CD8-positive, alpha-beta memory T cell (primary cell): ENCODE results near the gene FBXO47. TPM values are rescaled to one million over a fixed set of nuclear protein-coding genes. Genes with fewer than 3 reads are reported as not detected.
"Not testable (repeated sequence)": the region's sequence is repeated elsewhere in the genome, so short reads cannot be mapped to it uniquely, and the experiment has no call there.

Experiments
- CTCF ChIA-PET: fragments of 350-600 bp; sonication (Branson Sonifier 250); formaldehyde crosslinking; loops from one replicate; lab custom pipeline; 2021; ENCODE audit warnings: antibody characterized with exemption; lab: Charles Lee
- POLR2A ChIA-PET: fragments of 350-600 bp; sonication (Branson Sonifier 250); formaldehyde crosslinking; loops from one replicate; lab custom pipeline; 2021; ENCODE audit warnings: antibody characterized with exemption; lab: Charles Lee
- DNase-seq, 5 donors: peaks; one replicate each; pipeline versions ENCODE4 v3.0.0 to v3.0.0-alpha.2; 2020 to 2022; ENCODE audit warnings: mixed read lengths in 1 of 5
- H3K27ac ChIP-seq: one replicate; pipeline ENCODE4 v1.7.0; 2013; ENCODE audit warnings: low read depth, mild to moderate bottlenecking, low read length, moderate library complexity
- H3K27me3 ChIP-seq: 2 replicates; pipeline ENCODE4 v1.7.0; 2013; ENCODE audit warnings: low read length, mild to moderate bottlenecking; ENCODE audit not compliant: insufficient read depth, poor library complexity, severe bottlenecking
- H3K36me3 ChIP-seq: 2 replicates; pipeline ENCODE4 v1.7.0; 2013; ENCODE audit warnings: mild to moderate bottlenecking, low read length, moderate library complexity; ENCODE audit not compliant: insufficient read depth
- H3K4me1 ChIP-seq: 2 replicates; pipeline ENCODE4 v1.7.0; 2013; ENCODE audit warnings: mild to moderate bottlenecking, low read length, moderate library complexity; ENCODE audit not compliant: insufficient read depth
- H3K4me3 ChIP-seq: 2 replicates; pipeline ENCODE4 v1.7.0; 2013; ENCODE audit warnings: mild to moderate bottlenecking, low read length
- H3K9me3 ChIP-seq: 2 replicates; pipeline ENCODE4 v1.7.0; 2013; ENCODE audit warnings: mild to moderate bottlenecking, low read length
- H3K27ac Mint-ChIP-seq, 8 donors: one replicate each; pipeline ENCODE4 v1.8.0; 2020 to 2021; ENCODE audit warnings: mixed read lengths in 8 of 8, mild to moderate bottlenecking in 6 of 8, inconsistent platforms in 3 of 8, moderate library complexity in 3 of 8
- H3K27me3 Mint-ChIP-seq, 2 donors: one replicate each; pipeline ENCODE4 v1.8.0; 2020 to 2021; ENCODE audit warnings: mixed read lengths in 2 of 2, mild to moderate bottlenecking in 1 of 2, moderate library complexity in 1 of 2
- H3K36me3 Mint-ChIP-seq, 3 donors: one replicate each; pipeline ENCODE4 v1.8.0; 2020 to 2021; ENCODE audit warnings: mixed read lengths in 3 of 3, inconsistent platforms in 1 of 3, mild to moderate bottlenecking in 1 of 3
- H3K4me1 Mint-ChIP-seq, 3 donors: one replicate each; pipeline ENCODE4 v1.8.0; 2020 to 2021; ENCODE audit warnings: mixed read lengths in 3 of 3, inconsistent platforms in 1 of 3, mild to moderate bottlenecking in 1 of 3
- H3K4me3 Mint-ChIP-seq, 7 donors: one replicate each; pipeline ENCODE4 v1.8.0; 2020 to 2021; ENCODE audit warnings: mixed read lengths in 7 of 7, mild to moderate bottlenecking in 6 of 7, moderate library complexity in 4 of 7, inconsistent platforms in 2 of 7
- H3K9me3 Mint-ChIP-seq, 5 donors: one replicate each; pipeline ENCODE4 v1.8.0; 2020 to 2022; ENCODE audit warnings: mixed read lengths in 5 of 5, mild to moderate bottlenecking in 3 of 5, moderate library complexity in 2 of 5, inconsistent platforms in 1 of 5
- polyA plus RNA-seq: library from polyadenylated mRNA; unstranded; fragments of 300-500 nt; fragmentation: Illumina TruSeq; gene quantifications from one replicate; pipeline ENCODE4 v1.2.3, GENCODE V29; 2021
- total RNA-seq, 2 experiments: library from RNA; stranded (reverse); gene quantifications; one replicate each; pipeline ENCODE4 v1.2.3, GENCODE V29; 2021

Gene FBXO47
- total and polyA plus RNA-seq, 3 experiments from 2014 or later: not detected

- peaks cover 6 to 83% (median 11%) of the 10 kb centered on the region in 3 donors for H3K36me3 Mint-ChIP-seq
- H3K4me3 Mint-ChIP-seq: no peak overlapping the region
- CTCF ChIA-PET: interaction anchor here (0.7 to 1.3 kb wide), 2 partner anchors 17 to 32 kb away, joined by 3 to 5 read pairs; no protein-coding TSS in a partner anchor
- peaks cover 53% of the 10 kb centered on the region for H3K36me3 ChIP-seq
- peak in 1 of 5 donors; percentile 46 for DNase-seq
- H3K27ac Mint-ChIP-seq: peak overlapping the region in 4 of 8 donors; percentile 35 to 76 (median 66)
- no peaks in the 10 kb centered on the region for H3K27me3 ChIP-seq
- H3K9me3 Mint-ChIP-seq: no peaks in the 10 kb centered on the region
- peaks cover 17 to 37% (median 23%) of the 10 kb centered on the region in 3 donors for H3K4me1 Mint-ChIP-seq
- H3K27ac ChIP-seq: no peak overlapping the region
- H3K4me1 ChIP-seq: no peaks in the 10 kb centered on the region
- no peak overlapping the region for H3K4me3 ChIP-seq
- peaks cover 0 to 2% of the 10 kb centered on the region in 2 donors for H3K27me3 Mint-ChIP-seq
- POLR2A ChIA-PET: no interaction called here
- no peaks in the 10 kb centered on the region for H3K9me3 ChIP-seq
Measured at GRCh38 chr17:38918129-38918913, 48.9 kb downstream of the FBXO47 start.

- Histone ChIP-seq H3K36me3 (peaks cover 63% of the 10 kb centered on the region), H3K27me3 (no peaks in the 10 kb centered on the region), H3K4me1 (no peaks in the 10 kb centered on the region), H3K4me3 (no peak overlapping the region), H3K27ac (no peak overlapping the region), H3K9me3 (no peaks in the 10 kb centered on the region)
- Mint-ChIP-seq H3K9me3 (no peaks in the 10 kb centered on the region), H3K4me3 (no peak overlapping the region), H3K4me1 (peaks cover 23 to 46% (median 27%) of the 10 kb centered on the region in 3 donors), H3K27me3 (peaks cover 0 to 2% of the 10 kb centered on the region in 2 donors), H3K27ac (peak overlapping the region in 7 of 8 donors; percentile 15 to 86 (median 48)), H3K36me3 (peaks cover 6 to 93% (median 11%) of the 10 kb centered on the region in 3 donors)
- ChIA-PET CTCF (interaction anchor here (1.0 kb wide), 2 partner anchors 8 to 237 kb away, joined by 3 read pairs; partner anchors contain the start of gene LASP1NB), POLR2A (interaction anchor here (1.0 kb wide), 1 partner anchor 19 kb away, joined by 3 read pairs; no protein-coding TSS in a partner anchor)
- DNase-seq: no peak
Measured at GRCh38 chr17:38917259-38917658, 49.9 kb downstream of the FBXO47 start.

GRCh38 chr17:38916771-38917170 lies 50.4 kb downstream of the FBXO47 start:
- H3K27ac ChIP-seq: no peak overlapping the region
- H3K4me1 ChIP-seq: no peaks in the 10 kb centered on the region
- Mint-ChIP-seq H3K36me3 (peaks cover 6 to 93% (median 11%) of the 10 kb centered on the region in 3 donors), H3K27ac (peak overlapping the region in 7 of 8 donors; percentile 15 to 86 (median 48)), H3K9me3 (no peaks in the 10 kb centered on the region), H3K4me1 (peaks cover 19 to 45% (median 27%) of the 10 kb centered on the region in 3 donors), H3K27me3 (peaks cover 0 to 2% of the 10 kb centered on the region in 2 donors), H3K4me3 (no peak overlapping the region)
- no peak for DNase-seq
- H3K9me3 ChIP-seq: no peaks in the 10 kb centered on the region
- CTCF ChIA-PET: interaction anchor here (1.0 kb wide), 2 partner anchors 9 to 237 kb away, joined by 3 read pairs; partner anchors contain the start of gene LASP1NB
- H3K27me3 ChIP-seq: no peaks in the 10 kb centered on the region
- no peak overlapping the region for H3K4me3 ChIP-seq
- H3K36me3 ChIP-seq: peaks cover 63% of the 10 kb centered on the region
- POLR2A ChIA-PET: interaction anchor here (1.0 kb wide), 1 partner anchor 18 kb away, joined by 3 read pairs; no protein-coding TSS in a partner anchor

GRCh38 chr17:38915639-38915995 lies 51.6 kb downstream of the FBXO47 start:
- no peaks in the 10 kb centered on the region for H3K4me1 ChIP-seq
- peaks cover 16 to 48% (median 21%) of the 10 kb centered on the region in 3 donors for H3K4me1 Mint-ChIP-seq
- ChIA-PET CTCF (interaction anchor here (3.7 kb wide), 1 partner anchor 8 kb away, joined by 14 read pairs; the partner anchor contains the start of gene LASP1NB), POLR2A (interaction anchor here (1.3 kb wide), 1 partner anchor 30 kb away, joined by 3 read pairs; no protein-coding TSS in a partner anchor)
- no peaks in the 10 kb centered on the region for H3K27me3 ChIP-seq
- H3K9me3 Mint-ChIP-seq: no peaks in the 10 kb centered on the region
- peaks cover 0 to 2% of the 10 kb centered on the region in 2 donors for H3K27me3 Mint-ChIP-seq
- H3K4me3 ChIP-seq: no peak overlapping the region
- H3K9me3 ChIP-seq: no peaks in the 10 kb centered on the region
- peaks cover 63% of the 10 kb centered on the region for H3K36me3 ChIP-seq
- H3K36me3 Mint-ChIP-seq: peaks cover 6 to 92% (median 11%) of the 10 kb centered on the region in 3 donors
- DNase-seq: no peak
- H3K4me3 Mint-ChIP-seq: no peak overlapping the region
- H3K27ac ChIP-seq: no peak overlapping the region
- peak overlapping the region in 5 of 8 donors; percentile 1 to 80 (median 64) for H3K27ac Mint-ChIP-seq

GRCh38 chr17:38914741-38915638 lies 52.2 kb downstream of the FBXO47 start:
- H3K27me3 ChIP-seq: no peaks in the 10 kb centered on the region
- Mint-ChIP-seq H3K27me3 (no peaks in the 10 kb centered on the region), H3K4me3 (no peak overlapping the region), H3K36me3 (peaks cover 6 to 92% (median 11%) of the 10 kb centered on the region in 3 donors), H3K9me3 (no peaks in the 10 kb centered on the region), H3K27ac (peak overlapping the region in 5 of 8 donors; percentile 27 to 88 (median 68)), H3K4me1 (peaks cover 18 to 54% (median 23%) of the 10 kb centered on the region in 3 donors)
- DNase-seq: peak in 1 of 5 donors; percentile 42
- no peaks in the 10 kb centered on the region for H3K9me3 ChIP-seq
- H3K4me3 ChIP-seq: no peak overlapping the region
- H3K36me3 ChIP-seq: peaks cover 61% of the 10 kb centered on the region
- H3K4me1 ChIP-seq: no peaks in the 10 kb centered on the region
- CTCF ChIA-PET: interaction anchor here (3.7 kb wide), 1 partner anchor 9 kb away, joined by 14 read pairs; the partner anchor contains the start of gene LASP1NB
- H3K27ac ChIP-seq: no peak overlapping the region
- POLR2A ChIA-PET: interaction anchor here (1.3 kb wide), 1 partner anchor 30 kb away, joined by 3 read pairs; no protein-coding TSS in a partner anchor

- H3K36me3 Mint-ChIP-seq: peaks cover 5 to 84% (median 5%) of the 10 kb centered on the region in 3 donors
- H3K36me3 ChIP-seq: peaks cover 40% of the 10 kb centered on the region
- H3K9me3 ChIP-seq: no peaks in the 10 kb centered on the region
- H3K4me1 ChIP-seq: no peaks in the 10 kb centered on the region
- peak in 1 of 5 donors; percentile 25 for DNase-seq
- H3K27ac Mint-ChIP-seq: peak overlapping the region in 6 of 8 donors; percentile 39 to 95 (median 57)
- no peaks in the 10 kb centered on the region for H3K9me3 Mint-ChIP-seq
- no peak overlapping the region for H3K27ac ChIP-seq
- CTCF ChIA-PET: interaction anchor here (1.4 kb wide), 1 partner anchor 14 kb away, joined by 4 read pairs; no protein-coding TSS in a partner anchor
- H3K4me3 ChIP-seq: no peak overlapping the region
- no peaks in the 10 kb centered on the region for H3K27me3 ChIP-seq
- POLR2A ChIA-PET: interaction anchor here (0.6 kb wide), 1 partner anchor 75 kb away, joined by 4 read pairs; no protein-coding TSS in a partner anchor
- H3K4me3 Mint-ChIP-seq: no peak overlapping the region
- peaks cover 31 to 67% (median 32%) of the 10 kb centered on the region in 3 donors for H3K4me1 Mint-ChIP-seq
- no peaks in the 10 kb centered on the region for H3K27me3 Mint-ChIP-seq
Measured at GRCh38 chr17:38912221-38912813, 54.9 kb downstream of the FBXO47 start.

- not testable (repeated sequence) for H3K9me3 Mint-ChIP-seq, H3K27me3 Mint-ChIP-seq, H3K4me1 ChIP-seq, DNase-seq, H3K27ac ChIP-seq, H3K4me3 ChIP-seq, H3K27me3 ChIP-seq, H3K9me3 ChIP-seq, H3K4me3 Mint-ChIP-seq
- ChIA-PET CTCF (interaction anchor here (1.4 kb wide), 1 partner anchor 13 kb away, joined by 4 read pairs; no protein-coding TSS in a partner anchor), POLR2A (interaction anchor here (0.6 kb wide), 1 partner anchor 74 kb away, joined by 4 read pairs; no protein-coding TSS in a partner anchor)
- Mint-ChIP-seq H3K27ac (peak overlapping the region in 3 of 8 donors; percentile 54 to 73 (median 60)), H3K4me1 (peaks cover 30 to 67% (median 30%) of the 10 kb centered on the region in 3 donors), H3K36me3 (peaks cover 0 to 83% (median 0%) of the 10 kb centered on the region in 3 donors)
- peaks cover 37% of the 10 kb centered on the region for H3K36me3 ChIP-seq
Measured at GRCh38 chr17:38911731-38912081, 55.5 kb downstream of the FBXO47 start.
